A549 (cell line): ENCODE measurements around the gene KIFC3. TPM values are rescaled to one million over a fixed set of nuclear protein-coding genes. Genes with fewer than 3 reads are reported as not detected.
A peak's percentile ranks its signal among the peaks of the same experiment; 100 is the strongest.
"Not testable (repeated sequence)": the region's sequence is repeated elsewhere in the genome, so short reads cannot be mapped to it uniquely, and the experiment has no call there.

Experiments
- ATAC-seq, 2 experiments: fragments of 200-7000 bp in 1 of 2; fragments of >200 bp in 1 of 2; cut with Nextera tagmentation in 1 of 2; cut with Tn5 transposase in 1 of 2; 3 replicates each; pipeline versions ENCODE4 v1.8.0 to v1.9.1; 2018 to 2020; ENCODE audit warnings: mild to moderate bottlenecking in 1 of 2, moderate library complexity in 1 of 2
- CTCF ChIA-PET: fragments of 300-600 bp; sonication (Branson Sonifier 250); formaldehyde crosslinking; extraction: SDS; loops from one replicate; lab custom pipeline; 2021; ENCODE audit warnings: antibody characterized with exemption, inconsistent platforms; lab: Yijun Ruan, JAX
- POLR2A ChIA-PET: fragments of 350-600 bp; formaldehyde crosslinking; extraction: SDS; loops from one replicate; lab custom pipeline; 2021; ENCODE audit warnings: antibody characterized with exemption, inconsistent platforms; lab: Yijun Ruan, JAX
- DNase-seq, 2 experiments: peaks; one replicate each; pipeline versions ENCODE4 v3.0.0 to v3.0.0-alpha.2; 2011 to 2016; ENCODE audit warnings: low read depth in 1 of 2, low spot score in 1 of 2
- FAIRE-seq: peaks from 2 replicates; lab custom pipeline; 2011; peaks lifted over from hg19 to GRCh38; lab: Jason Lieb, UNC
- H3K27ac ChIP-seq, 2 experiments: fragments of >200 bp; sonication (Bioruptor Twin); formaldehyde crosslinking; 3 replicates each; pipeline ENCODE4 v1.5.1; 2016 to 2017
- H3K4me1 ChIP-seq: fragments of >200 bp; sonication (Bioruptor Twin); formaldehyde crosslinking; 3 replicates; pipeline ENCODE4 v1.6.1; 2016
- H3K4me2 ChIP-seq: fragments of >200 bp; sonication (Bioruptor Twin); formaldehyde crosslinking; 3 replicates; pipeline ENCODE4 v1.6.1; 2016
- H3K4me3 ChIP-seq: fragments of >200 bp; sonication (Bioruptor Twin); formaldehyde crosslinking; 3 replicates; pipeline ENCODE4 v1.5.1; 2016
- H3K9me3 ChIP-seq: fragments of >200 bp; sonication (Bioruptor Twin); formaldehyde crosslinking; 3 replicates; pipeline ENCODE4 v1.6.1; 2016
- CHD4 ChIP-seq: fragments of 200-600 bp; sonication (generic); IDR thresholded peaks from 2 replicates; pipeline ENCODE4 v1.6.1; 2016; ENCODE audit warnings: antibody characterized with exemption, mild to moderate bottlenecking, borderline replicate concordance
- CTCF ChIP-seq: fragments of >200 bp; sonication (Bioruptor Twin); formaldehyde crosslinking; IDR thresholded peaks from 3 replicates; pipeline ENCODE4 v1.5.1; 2016
- EHF ChIP-seq: fragments of 250-450 bp; sonication (Bioruptor Pico); IDR thresholded peaks from 2 replicates; pipeline ENCODE4 v1.5.0; 2020; ENCODE audit warnings: mild to moderate bottlenecking
- GATA3 ChIP-seq: IDR thresholded peaks from 2 replicates; pipeline ENCODE4 v1.6.1; 2012; ENCODE audit warnings: borderline replicate concordance
- HDAC2 ChIP-seq: fragments of 200-600 bp; sonication (generic); IDR thresholded peaks from 2 replicates; pipeline ENCODE4 v1.6.1; 2016
- HES2 ChIP-seq: fragments of >200 bp; sonication (Bioruptor Twin); formaldehyde crosslinking; IDR thresholded peaks from 2 replicates; pipeline ENCODE4 v1.6.1; 2016
- HOXA7 ChIP-seq: fragments of 250-450 bp; sonication (Bioruptor Pico); IDR thresholded peaks from 2 replicates; pipeline ENCODE4 v1.5.0; 2020; ENCODE audit warnings: mild to moderate bottlenecking, moderate library complexity
- HOXB5 ChIP-seq: fragments of 250-450 bp; sonication (Bioruptor Pico); IDR thresholded peaks from 2 replicates; pipeline ENCODE4 v1.5.0; 2020; ENCODE audit warnings: mild to moderate bottlenecking, moderate library complexity
- KDM1A ChIP-seq: fragments of 200-600 bp; sonication (generic); IDR thresholded peaks from 2 replicates; pipeline ENCODE4 v1.6.1; 2016; ENCODE audit warnings: low read depth, mild to moderate bottlenecking
- MAX ChIP-seq: IDR thresholded peaks from 2 replicates; pipeline ENCODE4 v1.6.1; 2012
- RAD21 ChIP-seq, 2 experiments: fragments of >200 bp in 1 of 2; sonication (Bioruptor Twin) in 1 of 2; formaldehyde crosslinking in 1 of 2; IDR thresholded peaks in 1 of 2; conservative IDR thresholded peaks in 1 of 2; 2 replicates in 1 of 2; 3 replicates in 1 of 2; pipeline ENCODE4 v1.6.1; 2012 to 2018; ENCODE audit warnings: inconsistent platforms in 1 of 2
- RCOR1 ChIP-seq: fragments of 150-350 bp; IDR thresholded peaks from 2 replicates; pipeline ENCODE4 v1.6.1; 2014; ENCODE audit warnings: antibody characterized with exemption, low read length, low read depth
- SMC3 ChIP-seq: fragments of >200 bp; sonication (Bioruptor Twin); formaldehyde crosslinking; IDR thresholded peaks from 3 replicates; pipeline ENCODE4 v1.6.1; 2018; ENCODE audit warnings: inconsistent platforms
- WGBS: methylation state at CpG from one replicate; pipeline ENCODE4 v1.1.6; 2017; ENCODE audit errors: missing lambda C conversion rate; 5-methylcytosine and 5-hydroxymethylcytosine counted together
- polyA plus RNA-seq, 4 experiments: library from polyadenylated mRNA; depleted of rRNA in 3 of 4; stranded (reverse); fragments of >200 nt; fragmentation: RNase III in 1 of 4; extraction: RNeasy Plus Mini Kit Qiagen cat#74134 plus additional on column Dnase treatment in 1 of 4; gene quantifications; 2 replicates in 3 of 4; 3 replicates in 1 of 4; pipeline ENCODE4 v1.2.3, GENCODE V29; 2011 to 2017
- TF ChIP-seq, protein P1 (sequence below): fragments of 150-350 bp; IDR thresholded peaks from 2 replicates; pipeline ENCODE4 v1.6.1; 2014; ENCODE audit warnings: low read depth, mild to moderate bottlenecking, low read length

The KIFC3 gene
- polyA plus RNA-seq, 2 of the 4 experiments (the other 2 are of a cell fraction): 128 to 178 TPM

DNA sequence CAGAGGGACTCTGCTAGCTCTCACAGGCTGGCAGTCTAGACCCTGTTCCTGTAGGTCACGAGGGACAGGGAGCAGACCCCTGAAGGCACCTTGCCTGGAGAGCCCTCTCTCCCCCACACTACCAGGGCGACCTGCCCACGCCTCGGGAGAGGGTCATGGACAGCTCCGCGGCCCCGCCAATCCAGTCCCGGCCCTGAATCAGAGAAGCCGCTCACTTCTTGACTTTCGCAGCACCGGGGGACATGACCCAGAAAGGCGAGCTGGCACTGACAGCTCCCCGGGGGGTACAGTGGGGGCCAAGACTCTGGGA lies 5.1 kb downstream of the KIFC3 start:
- TF ChIP-seq KDM1A (no peak), GATA3 (no peak), HOXA7 (no peak), RCOR1 (no peak)
- TF ChIP-seq, protein P1, sequence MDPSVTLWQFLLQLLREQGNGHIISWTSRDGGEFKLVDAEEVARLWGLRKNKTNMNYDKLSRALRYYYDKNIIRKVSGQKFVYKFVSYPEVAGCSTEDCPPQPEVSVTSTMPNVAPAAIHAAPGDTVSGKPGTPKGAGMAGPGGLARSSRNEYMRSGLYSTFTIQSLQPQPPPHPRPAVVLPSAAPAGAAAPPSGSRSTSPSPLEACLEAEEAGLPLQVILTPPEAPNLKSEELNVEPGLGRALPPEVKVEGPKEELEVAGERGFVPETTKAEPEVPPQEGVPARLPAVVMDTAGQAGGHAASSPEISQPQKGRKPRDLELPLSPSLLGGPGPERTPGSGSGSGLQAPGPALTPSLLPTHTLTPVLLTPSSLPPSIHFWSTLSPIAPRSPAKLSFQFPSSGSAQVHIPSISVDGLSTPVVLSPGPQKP: no peak
- peak overlapping the region; percentile 53 for H3K4me3 ChIP-seq
- ChIA-PET POLR2A (interaction anchor here (1.2 to 5.1 kb wide), 3 partner anchors 12 to 19 kb away, joined by 3 to 43 read pairs (median 6); no protein-coding TSS in a partner anchor), CTCF (interaction anchor here (0.7 to 15.8 kb wide), 13 partner anchors 9 to 220 kb away, joined by 3 to 164 read pairs (median 4); no protein-coding TSS in a partner anchor)
- DNase-seq: no peak
- peaks cover 39% of the 10 kb centered on the region for H3K4me1 ChIP-seq
- H3K9me3 ChIP-seq: no peaks in the 10 kb centered on the region
- no peak for FAIRE-seq
- peak overlapping the region; percentile 100 for H3K4me2 ChIP-seq
- no peak for ATAC-seq
- 0% methylated on average over 5 of the region's 13 CpGs for WGBS
- peak overlapping the region; percentile 91 to 100 for H3K27ac ChIP-seq

GRCh38 chr16:57796014-57796413 lies 6.3 kb downstream of the KIFC3 start:
- peak overlapping the region; percentile 53 for H3K4me3 ChIP-seq
- peak overlapping the region; percentile 100 for H3K4me2 ChIP-seq
- H3K4me1 ChIP-seq: peaks cover 50% of the 10 kb centered on the region
- not testable (repeated sequence) for H3K9me3 ChIP-seq, FAIRE-seq, ATAC-seq, DNase-seq
- ChIA-PET POLR2A (interaction anchor here (1.1 to 1.5 kb wide), 4 partner anchors 10 to 68 kb away, joined by 4 to 7 read pairs (median 6); no protein-coding TSS in a partner anchor), CTCF (interaction anchor here (0.6 to 15.8 kb wide), 17 partner anchors 10 to 219 kb away, joined by 3 to 164 read pairs (median 4); partner anchors contain the start of genes USB1 and ZNF319)
- WGBS: 62% methylated on average over 5 of the region's 5 CpGs
- TF ChIP-seq EHF (CRISPR knock-in tag) (0 out of 2 replicates have a peak, but pooled peaks have one; percentile 20), KDM1A (peak; percentile 87), CHD4 (peak; percentile 84; the same call in 1 of the 2 replicates), HDAC2 (peak; percentile 81), MAX (0 out of 2 replicates have a peak, but pooled peaks have one; percentile 20)
- peak overlapping the region; percentile 91 to 100 for H3K27ac ChIP-seq

DNA sequence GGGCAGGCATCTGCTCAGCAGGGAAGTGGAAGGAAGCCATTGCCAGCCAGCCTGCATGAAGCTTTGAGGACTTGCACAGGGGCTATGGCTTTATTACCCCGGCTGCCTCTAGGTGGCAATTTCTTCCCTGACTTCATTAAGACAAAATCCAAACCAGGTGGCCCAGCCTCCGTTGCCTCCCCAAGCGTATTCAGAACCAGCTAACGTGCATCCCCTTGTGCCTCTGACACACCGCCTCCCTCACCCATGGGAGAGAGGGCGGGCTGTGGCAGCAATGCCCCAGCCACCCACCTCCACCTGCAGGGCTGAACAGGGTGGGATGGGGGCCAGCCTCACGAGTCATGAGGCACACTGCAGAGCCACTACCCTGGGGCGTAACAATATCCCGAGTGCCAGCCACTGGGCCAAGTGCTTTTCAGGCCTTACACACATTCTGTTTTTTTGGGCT lies 6.8 kb downstream of the KIFC3 start:
- H3K27ac ChIP-seq: peak overlapping the region; percentile 91 to 100
- no peak for FAIRE-seq
- ATAC-seq: peak; percentile 33 to 51; a peak in 5 of 6 replicates
- peak; percentile 45; the same call in 2 of the 3 replicates for TF ChIP-seq SMC3
- TF ChIP-seq RAD21 (conservative IDR thresholded peaks at IDR 0.05 in 1 of 2, IDR thresholded peaks at IDR 0.05 in 1 of 2): peak; percentile 57 to 62
- TF ChIP-seq HES2: no peak
- peak; percentile 51 for TF ChIP-seq CTCF
- peak; percentile 40; the same call in 1 of the 2 replicates for TF ChIP-seq HOXA7
- 0 out of 2 replicates have a peak, but pooled peaks have one; percentile 19 for TF ChIP-seq HOXB5
- TF ChIP-seq, all 56 proteins: peak for 5
- DNase-seq: peak; percentile 79 to 89
- peak overlapping the region; percentile 100 for H3K4me2 ChIP-seq
- ChIA-PET POLR2A (interaction anchor here (0.6 to 1.5 kb wide), 7 partner anchors 10 to 68 kb away, joined by 3 to 7 read pairs (median 5); partner anchors contain the start of gene KATNB1), CTCF (interaction anchor here (0.6 to 15.8 kb wide), 24 partner anchors 9 to 219 kb away, joined by 3 to 164 read pairs (median 4); partner anchors contain the start of genes ADGRG3, USB1 and ZNF319)
- H3K4me3 ChIP-seq: peak overlapping the region; percentile 53
- 18% methylated on average over 9 of the region's 9 CpGs for WGBS
- H3K4me1 ChIP-seq: peaks cover 55% of the 10 kb centered on the region
- H3K9me3 ChIP-seq: no peaks in the 10 kb centered on the region
